HG03060 (cell line): ENCODE data around the gene SMIM44.

ENCODE experiments used
- ATAC-seq: cut with Tn5 transposase; IDR thresholded peaks from one replicate; pipeline ENCODE4 v1.9.1; 2021; ENCODE audit warnings: low read depth, moderate number of reproducible peaks; ENCODE audit not compliant: unreplicated experiment

The SMIM44 gene

GRCh38 chr19:3503036-3503572, 19.9 kb upstream of the SMIM44 start:
- ATAC-seq, result no peak

DNA sequence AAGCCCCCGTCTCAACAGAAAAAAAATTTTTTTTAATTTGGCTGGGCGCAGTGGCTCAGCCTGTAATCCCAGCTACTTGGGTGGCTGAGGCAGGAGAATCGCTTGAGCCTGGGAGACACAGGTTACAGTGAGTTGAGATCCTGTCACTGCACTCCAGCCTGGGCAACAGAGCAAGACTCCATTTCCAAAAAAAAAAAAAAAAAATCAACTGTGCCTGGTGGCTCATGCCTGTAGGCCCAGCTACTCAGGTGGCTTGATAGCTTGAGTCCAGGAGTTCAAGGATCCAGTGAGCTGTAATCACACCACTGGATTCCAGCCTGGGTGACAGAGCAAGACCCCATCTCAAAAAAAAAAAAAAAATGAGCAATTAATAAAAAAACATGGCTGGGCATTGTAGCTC, 18.5 kb upstream of the SMIM44 start:
- no peak for ATAC-seq

GRCh38 chr19:3500429-3501101, 17.3 kb upstream of the SMIM44 start, which contains the start of gene DOHH:
Gene DOHH, minus strand, starts transcription at chr19:3500674. Its CDS starts 3,860 bp downstream, at chr19:3496814.
- peak; percentile 80 for ATAC-seq

GRCh38 chr19:3499738-3500428, 16.6 kb upstream of the SMIM44 start:
- ATAC-seq, result no peak

- no peak for ATAC-seq
Observed at GRCh38 chr19:3497757-3498520, 14.7 kb upstream of the SMIM44 start.

DNA sequence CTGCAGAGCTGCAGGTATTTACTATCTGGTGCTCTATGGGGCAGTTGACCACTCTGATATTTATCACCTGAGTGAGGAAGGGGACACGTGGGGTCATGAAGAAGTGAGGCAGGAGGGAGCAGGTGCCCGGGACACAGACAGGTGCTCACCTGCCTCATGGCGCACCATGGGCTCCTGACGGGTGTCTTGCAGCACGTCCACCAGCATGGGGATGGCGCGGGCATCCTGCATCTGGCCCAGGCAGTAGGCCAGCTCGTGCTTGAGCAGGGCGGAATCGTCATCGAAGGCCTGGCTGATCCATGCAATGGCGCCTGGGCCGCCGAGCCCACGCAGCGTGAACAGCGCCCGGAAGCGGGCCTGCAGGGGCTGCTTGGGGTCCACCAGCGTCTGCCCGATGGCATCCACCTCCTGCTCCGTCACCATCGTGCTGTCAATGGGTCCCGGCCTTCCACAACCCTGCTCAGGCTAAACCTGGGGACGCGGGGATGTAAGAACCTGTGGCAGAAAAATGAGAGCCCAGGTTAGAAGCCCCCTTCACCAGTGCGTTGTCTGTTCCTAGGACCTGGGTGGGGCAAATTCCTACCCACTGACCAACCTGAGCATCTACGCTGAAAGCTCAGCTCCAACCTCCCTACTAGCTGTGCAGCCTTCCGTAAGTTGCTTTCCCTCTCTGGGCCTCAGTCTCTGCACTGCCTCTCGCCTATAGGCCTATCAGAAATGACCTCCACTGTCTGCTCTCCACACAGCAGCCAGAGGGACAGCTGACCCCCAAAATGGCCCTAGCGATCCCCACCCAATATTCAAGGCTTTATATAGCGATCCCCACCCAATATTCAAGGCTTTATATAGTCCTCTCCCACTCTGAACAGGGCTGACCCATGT, 13.4 kb upstream of the SMIM44 start:
- no peak for ATAC-seq

GRCh38 chr19:3494559-3494958, 11.3 kb upstream of the SMIM44 start:
- no peak for ATAC-seq

GRCh38 chr19:3494051-3494450, 10.8 kb upstream of the SMIM44 start:
- no peak for ATAC-seq

DNA sequence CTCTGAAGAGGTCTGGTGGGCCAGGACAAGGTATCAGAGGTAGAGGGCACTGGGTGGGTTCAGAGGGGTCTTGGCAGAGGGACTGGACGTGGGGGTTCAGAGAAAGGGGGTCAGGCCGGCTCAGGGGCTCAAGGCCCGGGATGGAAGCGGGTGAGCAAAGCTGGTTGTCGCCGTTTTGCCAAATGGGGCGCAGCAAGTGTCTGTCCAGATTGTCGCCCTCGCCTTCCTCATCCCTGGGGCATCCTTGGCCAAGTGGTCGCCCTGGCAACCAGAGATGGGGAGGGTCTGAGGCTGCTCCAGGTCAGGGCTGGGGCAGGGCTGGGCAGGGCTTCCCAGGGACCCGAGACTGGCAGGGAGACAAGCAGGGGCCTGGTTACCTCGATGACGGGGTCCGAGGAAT, 10.4 kb upstream of the SMIM44 start:
- ATAC-seq, result no peak

- no peak for ATAC-seq
Observed at GRCh38 chr19:3492919-3493318, 9.7 kb upstream of the SMIM44 start.

DNA sequence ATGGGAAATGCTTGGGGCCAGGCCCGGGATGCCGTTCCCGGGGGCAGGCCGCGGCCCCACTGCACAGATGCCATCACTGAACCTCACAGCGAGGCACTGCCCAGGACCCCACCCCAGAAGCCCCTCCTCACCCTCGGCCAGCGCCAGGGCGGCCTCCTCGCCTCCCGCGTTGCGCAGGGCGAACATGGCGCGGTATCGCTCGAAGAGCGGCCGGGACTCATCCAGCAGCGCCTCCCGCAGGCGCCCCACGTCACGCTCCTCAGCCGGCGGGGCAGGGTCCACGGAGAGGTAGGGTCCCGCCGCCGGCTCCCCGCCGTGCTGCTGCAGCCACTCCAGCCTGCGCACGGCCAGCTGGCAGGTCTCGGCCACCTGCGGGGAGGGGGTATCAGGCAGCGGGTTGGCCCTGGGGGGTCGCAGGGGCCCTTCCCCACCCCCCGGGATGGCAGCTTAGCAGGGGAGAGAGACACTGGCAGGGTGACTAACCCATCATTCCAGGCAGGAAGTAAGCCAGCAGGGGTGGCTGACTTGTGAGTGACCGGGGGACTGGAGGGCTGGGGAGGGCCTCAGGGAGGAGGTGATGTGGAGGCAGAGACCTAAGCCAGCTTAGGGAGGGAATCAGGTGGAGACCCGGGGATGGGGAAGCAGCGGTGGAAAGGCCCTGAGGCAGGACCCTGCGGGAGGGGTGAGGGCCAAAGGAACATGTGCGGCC, 9.0 kb upstream of the SMIM44 start:
- no peak for ATAC-seq

GRCh38 chr19:3491396-3492119, 8.3 kb upstream of the SMIM44 start:
- ATAC-seq, result no peak

DNA sequence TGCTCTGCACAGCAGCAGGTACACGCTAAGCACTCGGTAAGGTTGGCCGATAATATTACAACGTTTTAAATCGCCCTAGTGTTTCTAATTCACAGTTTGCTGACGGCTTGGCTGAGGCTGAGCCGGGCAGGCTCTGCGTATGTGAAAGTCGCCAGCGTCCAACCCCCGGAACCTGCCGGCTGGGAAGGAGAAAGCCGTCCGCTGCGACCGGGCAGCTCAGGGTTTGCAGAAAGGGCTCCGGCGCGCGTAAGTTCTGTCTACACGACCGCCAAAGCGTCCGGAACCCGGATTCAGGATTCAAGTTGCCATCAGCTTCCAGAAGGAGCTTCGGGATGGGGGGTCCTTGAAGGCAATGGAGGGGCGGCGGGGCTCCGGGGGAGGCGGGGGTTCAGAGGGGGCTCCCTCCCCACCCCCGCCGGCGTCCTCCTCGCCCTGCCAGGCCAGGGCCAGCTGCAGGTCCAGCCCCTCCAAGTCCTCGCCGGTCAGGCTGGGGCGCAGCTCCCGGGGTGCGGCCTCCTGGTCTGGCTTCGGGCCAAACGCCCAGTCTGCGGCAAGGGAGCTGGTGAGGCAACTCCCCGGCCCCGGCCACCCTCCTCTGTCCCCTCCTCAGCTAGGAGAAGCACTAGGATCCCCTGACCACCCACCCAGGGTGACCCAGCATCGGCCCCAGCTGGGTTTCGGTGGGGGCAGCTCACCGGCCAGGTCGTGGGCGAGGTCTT, 575 bp downstream of the SMIM44 start:
- ATAC-seq, result no peak

DNA sequence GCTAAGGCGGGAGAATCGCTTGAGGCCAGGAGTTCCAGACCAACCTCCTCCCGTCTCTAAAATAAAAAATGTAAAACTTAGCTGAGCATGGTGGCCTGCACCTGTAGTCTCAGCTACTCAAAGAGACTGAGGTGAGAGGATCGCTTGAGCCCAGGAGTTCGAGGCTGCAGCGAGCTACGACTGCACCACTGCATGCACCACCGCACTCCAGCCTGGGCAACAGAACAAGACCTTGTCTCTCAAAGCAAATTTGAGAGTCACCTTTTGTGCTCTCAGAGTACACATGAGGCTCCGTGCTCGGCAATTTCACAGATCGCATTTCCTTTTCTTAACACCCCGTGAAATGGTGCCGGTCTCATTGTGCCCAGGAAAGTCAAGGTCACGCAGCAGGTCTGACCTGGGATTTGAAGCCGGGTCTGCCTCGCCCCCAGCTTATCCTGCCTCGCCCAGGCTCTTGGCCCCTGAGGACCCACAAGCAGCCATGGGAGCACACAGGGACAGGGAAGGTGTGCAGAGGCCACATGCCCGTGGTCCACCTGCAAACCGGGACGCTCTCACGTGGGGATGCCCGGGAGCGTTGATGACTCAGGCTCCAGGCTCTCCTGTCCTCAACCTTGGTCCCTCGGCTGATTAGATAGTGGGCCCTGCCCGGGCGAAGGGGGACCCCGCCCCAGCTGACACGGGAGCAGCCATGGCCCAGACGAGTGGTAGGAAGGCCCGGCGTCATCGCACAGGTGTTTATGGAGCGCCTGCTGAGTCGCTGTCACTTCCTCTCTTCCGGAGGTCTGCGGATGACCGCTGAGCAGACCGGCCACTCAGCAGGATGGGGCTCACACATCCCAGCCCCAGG, 1.8 kb downstream of the SMIM44 start:
- ATAC-seq, result no peak

DNA sequence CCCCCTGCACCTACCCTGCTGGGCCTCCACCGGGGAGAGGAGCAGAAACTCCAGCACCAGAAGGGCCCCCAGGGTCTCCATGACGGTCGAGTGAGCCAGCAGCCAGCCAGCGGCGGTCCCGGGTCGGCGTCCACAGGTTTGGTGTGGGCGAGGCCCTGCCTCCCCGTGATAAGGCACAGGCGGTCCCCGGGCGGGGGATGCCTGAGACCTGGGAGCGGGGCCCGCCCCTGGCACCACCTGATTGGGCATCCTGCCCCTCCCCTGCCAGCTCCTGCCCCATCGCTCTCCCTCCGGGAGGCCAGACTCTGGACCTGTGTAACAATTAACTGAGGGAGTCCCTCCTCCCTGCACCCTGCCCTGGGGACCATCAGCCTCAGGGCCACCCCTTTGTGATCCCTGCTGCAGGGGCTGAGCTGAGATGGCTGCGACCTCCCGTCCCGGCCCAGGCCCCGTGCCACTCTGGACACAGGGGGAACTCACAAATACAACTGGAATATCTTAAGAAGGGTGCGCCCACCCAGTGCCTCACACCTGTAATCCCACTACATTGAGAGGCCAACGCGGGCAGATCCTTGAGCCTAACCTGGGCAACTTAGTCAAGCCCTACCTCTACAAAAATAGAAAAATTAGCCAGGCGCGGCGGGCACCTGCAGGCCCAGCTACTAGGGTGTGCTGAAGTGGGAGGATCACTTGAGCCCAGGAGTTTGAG, 2.7 kb downstream of the SMIM44 start, which contains the start of gene SMIM24:
Gene SMIM24 (minus strand): TSS at position 143 of the 709 bp plus-strand sequence. CDS start 62 bp downstream, at position 81.
- no peak for ATAC-seq

GRCh38 chr19:3479834-3480215, 3.4 kb downstream of the SMIM44 start:
- no peak for ATAC-seq
